ENCODE results near the gene PRSS53. TPM values are rescaled to one million over a fixed set of nuclear protein-coding genes. Genes with fewer than 3 reads are reported as not detected.

The PRSS53 gene
- total and polyA plus RNA-seq, 2 experiments from 2014 or later: 0.36 to 2.7 TPM

DNA sequence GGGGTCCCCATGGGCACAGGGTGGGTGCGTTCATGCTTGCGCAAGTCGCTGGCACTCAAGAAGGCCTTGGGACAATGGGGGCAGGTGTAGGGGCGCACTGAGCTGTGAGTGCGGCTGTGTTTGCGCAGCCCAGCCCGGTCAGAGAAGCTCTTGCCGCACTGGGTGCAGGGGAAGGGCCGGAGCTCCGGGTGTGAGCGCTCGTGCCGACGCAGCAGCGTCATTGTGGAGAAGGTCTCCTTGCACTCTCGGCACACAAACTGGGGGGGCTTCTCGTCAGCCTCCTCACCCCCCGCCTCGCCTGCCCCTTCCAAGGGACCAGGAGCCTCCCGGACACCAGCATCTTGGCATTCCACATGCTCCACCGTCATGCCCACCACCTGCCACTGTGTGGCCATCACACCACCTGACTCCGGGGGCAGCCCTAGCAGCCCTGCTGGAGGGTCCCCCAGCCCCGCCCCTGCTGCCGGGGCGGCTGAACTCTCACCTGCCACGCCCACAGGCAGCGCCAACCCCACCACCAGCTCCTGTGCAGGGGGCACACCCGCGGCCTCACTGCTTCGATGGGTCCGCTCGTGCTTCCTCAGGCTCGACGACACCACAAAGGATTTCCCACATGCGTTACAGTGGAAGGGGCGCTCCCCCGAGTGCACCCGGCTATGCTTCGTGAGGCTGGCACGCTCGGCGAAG is 27.5 kb downstream of the PRSS53 start:
- H3K36me3 Mint-ChIP-seq (ENCODE audit: low read depth): peaks cover 30% of the 10 kb centered on the region
- peaks cover 3% of the 10 kb centered on the region for H3K27me3 Mint-ChIP-seq (ENCODE audit: insufficient read depth, low read depth, poor library complexity)
- no peak overlapping the region for H3K27ac ChIP-seq (ENCODE audit: low read depth)
- H2AFZ ChIP-seq: no peak overlapping the region
- TF ChIP-seq POLR2AphosphoS5 (IDR thresholded peaks at IDR 0.05; ENCODE audit: low read depth): no peak
- TF ChIP-seq, protein P1, sequence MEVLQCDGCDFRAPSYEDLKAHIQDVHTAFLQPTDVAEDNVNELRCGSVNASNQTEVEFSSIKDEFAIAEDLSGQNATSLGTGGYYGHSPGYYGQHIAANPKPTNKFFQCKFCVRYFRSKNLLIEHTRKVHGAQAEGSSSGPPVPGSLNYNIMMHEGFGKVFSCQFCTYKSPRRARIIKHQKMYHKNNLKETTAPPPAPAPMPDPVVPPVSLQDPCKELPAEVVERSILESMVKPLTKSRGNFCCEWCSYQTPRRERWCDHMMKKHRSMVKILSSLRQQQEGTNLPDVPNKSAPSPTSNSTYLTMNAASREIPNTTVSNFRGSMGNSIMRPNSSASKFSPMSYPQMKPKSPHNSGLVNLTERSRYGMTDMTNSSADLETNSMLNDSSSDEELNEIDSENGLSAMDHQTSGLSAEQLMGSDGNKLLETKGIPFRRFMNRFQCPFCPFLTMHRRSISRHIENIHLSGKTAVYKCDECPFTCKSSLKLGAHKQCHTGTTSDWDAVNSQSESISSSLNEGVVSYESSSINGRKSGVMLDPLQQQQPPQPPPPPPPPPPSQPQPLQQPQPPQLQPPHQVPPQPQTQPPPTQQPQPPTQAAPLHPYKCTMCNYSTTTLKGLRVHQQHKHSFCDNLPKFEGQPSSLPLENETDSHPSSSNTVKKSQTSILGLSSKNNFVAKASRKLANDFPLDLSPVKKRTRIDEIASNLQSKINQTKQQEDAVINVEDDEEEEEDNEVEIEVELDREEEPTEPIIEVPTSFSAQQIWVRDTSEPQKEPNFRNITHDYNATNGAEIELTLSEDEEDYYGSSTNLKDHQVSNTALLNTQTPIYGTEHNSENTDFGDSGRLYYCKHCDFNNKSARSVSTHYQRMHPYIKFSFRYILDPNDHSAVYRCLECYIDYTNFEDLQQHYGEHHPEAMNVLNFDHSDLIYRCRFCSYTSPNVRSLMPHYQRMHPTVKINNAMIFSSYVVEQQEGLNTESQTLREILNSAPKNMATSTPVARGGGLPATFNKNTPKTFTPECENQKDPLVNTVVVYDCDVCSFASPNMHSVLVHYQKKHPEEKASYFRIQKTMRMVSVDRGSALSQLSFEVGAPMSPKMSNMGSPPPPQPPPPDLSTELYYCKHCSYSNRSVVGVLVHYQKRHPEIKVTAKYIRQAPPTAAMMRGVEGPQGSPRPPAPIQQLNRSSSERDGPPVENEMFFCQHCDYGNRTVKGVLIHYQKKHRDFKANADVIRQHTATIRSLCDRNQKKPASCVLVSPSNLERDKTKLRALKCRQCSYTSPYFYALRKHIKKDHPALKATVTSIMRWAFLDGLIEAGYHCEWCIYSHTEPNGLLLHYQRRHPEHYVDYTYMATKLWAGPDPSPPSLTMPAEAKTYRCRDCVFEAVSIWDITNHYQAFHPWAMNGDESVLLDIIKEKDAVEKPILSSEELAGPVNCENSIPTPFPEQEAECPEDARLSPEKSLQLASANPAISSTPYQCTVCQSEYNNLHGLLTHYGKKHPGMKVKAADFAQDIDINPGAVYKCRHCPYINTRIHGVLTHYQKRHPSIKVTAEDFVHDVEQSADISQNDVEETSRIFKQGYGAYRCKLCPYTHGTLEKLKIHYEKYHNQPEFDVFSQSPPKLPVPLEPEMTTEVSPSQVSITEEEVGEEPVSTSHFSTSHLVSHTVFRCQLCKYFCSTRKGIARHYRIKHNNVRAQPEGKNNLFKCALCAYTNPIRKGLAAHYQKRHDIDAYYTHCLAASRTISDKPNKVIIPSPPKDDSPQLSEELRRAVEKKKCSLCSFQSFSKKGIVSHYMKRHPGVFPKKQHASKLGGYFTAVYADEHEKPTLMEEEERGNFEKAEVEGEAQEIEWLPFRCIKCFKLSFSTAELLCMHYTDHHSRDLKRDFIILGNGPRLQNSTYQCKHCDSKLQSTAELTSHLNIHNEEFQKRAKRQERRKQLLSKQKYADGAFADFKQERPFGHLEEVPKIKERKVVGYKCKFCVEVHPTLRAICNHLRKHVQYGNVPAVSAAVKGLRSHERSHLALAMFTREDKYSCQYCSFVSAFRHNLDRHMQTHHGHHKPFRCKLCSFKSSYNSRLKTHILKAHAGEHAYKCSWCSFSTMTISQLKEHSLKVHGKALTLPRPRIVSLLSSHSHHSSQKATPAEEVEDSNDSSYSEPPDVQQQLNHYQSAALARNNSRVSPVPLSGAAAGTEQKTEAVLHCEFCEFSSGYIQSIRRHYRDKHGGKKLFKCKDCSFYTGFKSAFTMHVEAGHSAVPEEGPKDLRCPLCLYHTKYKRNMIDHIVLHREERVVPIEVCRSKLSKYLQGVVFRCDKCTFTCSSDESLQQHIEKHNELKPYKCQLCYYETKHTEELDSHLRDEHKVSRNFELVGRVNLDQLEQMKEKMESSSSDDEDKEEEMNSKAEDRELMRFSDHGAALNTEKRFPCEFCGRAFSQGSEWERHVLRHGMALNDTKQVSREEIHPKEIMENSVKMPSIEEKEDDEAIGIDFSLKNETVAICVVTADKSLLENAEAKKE (CRISPR knock-in tag; IDR thresholded peaks at IDR 0.05): no peak
- no peak for TF ChIP-seq JUNB (IDR thresholded peaks at IDR 0.05; ENCODE audit: unreplicated experiment)
- no peak for TF ChIP-seq EZH2phosphoT487 (IDR thresholded peaks at IDR 0.05; ENCODE audit: unreplicated experiment)
- TF ChIP-seq ZNF331 (CRISPR knock-in tag; IDR thresholded peaks at IDR 0.05; ENCODE audit: low read depth): no peak
- TF ChIP-seq, protein P2, sequence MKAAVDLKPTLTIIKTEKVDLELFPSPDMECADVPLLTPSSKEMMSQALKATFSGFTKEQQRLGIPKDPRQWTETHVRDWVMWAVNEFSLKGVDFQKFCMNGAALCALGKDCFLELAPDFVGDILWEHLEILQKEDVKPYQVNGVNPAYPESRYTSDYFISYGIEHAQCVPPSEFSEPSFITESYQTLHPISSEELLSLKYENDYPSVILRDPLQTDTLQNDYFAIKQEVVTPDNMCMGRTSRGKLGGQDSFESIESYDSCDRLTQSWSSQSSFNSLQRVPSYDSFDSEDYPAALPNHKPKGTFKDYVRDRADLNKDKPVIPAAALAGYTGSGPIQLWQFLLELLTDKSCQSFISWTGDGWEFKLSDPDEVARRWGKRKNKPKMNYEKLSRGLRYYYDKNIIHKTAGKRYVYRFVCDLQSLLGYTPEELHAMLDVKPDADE (IDR thresholded peaks at IDR 0.05): no peak
- TF ChIP-seq NANOG (IDR thresholded peaks at IDR 0.05; ENCODE audit: borderline replicate concordance): no peak
- TF ChIP-seq, protein P3, sequence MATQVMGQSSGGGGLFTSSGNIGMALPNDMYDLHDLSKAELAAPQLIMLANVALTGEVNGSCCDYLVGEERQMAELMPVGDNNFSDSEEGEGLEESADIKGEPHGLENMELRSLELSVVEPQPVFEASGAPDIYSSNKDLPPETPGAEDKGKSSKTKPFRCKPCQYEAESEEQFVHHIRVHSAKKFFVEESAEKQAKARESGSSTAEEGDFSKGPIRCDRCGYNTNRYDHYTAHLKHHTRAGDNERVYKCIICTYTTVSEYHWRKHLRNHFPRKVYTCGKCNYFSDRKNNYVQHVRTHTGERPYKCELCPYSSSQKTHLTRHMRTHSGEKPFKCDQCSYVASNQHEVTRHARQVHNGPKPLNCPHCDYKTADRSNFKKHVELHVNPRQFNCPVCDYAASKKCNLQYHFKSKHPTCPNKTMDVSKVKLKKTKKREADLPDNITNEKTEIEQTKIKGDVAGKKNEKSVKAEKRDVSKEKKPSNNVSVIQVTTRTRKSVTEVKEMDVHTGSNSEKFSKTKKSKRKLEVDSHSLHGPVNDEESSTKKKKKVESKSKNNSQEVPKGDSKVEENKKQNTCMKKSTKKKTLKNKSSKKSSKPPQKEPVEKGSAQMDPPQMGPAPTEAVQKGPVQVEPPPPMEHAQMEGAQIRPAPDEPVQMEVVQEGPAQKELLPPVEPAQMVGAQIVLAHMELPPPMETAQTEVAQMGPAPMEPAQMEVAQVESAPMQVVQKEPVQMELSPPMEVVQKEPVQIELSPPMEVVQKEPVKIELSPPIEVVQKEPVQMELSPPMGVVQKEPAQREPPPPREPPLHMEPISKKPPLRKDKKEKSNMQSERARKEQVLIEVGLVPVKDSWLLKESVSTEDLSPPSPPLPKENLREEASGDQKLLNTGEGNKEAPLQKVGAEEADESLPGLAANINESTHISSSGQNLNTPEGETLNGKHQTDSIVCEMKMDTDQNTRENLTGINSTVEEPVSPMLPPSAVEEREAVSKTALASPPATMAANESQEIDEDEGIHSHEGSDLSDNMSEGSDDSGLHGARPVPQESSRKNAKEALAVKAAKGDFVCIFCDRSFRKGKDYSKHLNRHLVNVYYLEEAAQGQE (IDR thresholded peaks at IDR 0.05; ENCODE audit: unreplicated experiment): no peak
- no peak for TF ChIP-seq EZH2 (IDR thresholded peaks at IDR 0.05; ENCODE audit: low read depth, unreplicated experiment)
- TF ChIP-seq CREB1 (CRISPR knock-in tag; IDR thresholded peaks at IDR 0.05; ENCODE audit: low read depth): no peak
- TF ChIP-seq, protein P4, sequence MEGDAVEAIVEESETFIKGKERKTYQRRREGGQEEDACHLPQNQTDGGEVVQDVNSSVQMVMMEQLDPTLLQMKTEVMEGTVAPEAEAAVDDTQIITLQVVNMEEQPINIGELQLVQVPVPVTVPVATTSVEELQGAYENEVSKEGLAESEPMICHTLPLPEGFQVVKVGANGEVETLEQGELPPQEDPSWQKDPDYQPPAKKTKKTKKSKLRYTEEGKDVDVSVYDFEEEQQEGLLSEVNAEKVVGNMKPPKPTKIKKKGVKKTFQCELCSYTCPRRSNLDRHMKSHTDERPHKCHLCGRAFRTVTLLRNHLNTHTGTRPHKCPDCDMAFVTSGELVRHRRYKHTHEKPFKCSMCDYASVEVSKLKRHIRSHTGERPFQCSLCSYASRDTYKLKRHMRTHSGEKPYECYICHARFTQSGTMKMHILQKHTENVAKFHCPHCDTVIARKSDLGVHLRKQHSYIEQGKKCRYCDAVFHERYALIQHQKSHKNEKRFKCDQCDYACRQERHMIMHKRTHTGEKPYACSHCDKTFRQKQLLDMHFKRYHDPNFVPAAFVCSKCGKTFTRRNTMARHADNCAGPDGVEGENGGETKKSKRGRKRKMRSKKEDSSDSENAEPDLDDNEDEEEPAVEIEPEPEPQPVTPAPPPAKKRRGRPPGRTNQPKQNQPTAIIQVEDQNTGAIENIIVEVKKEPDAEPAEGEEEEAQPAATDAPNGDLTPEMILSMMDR (conservative IDR thresholded peaks at IDR 0.05; ENCODE audit: low read depth in 2 of 2): no peak
- TF ChIP-seq ZNF114 (CRISPR knock-in tag; IDR thresholded peaks at IDR 0.05): no peak
- no peak for TF ChIP-seq STAT1 (IDR thresholded peaks at IDR 0.05; ENCODE audit: unreplicated experiment)
- no peaks in the 10 kb centered on the region for H3K9me3 Mint-ChIP-seq
- H3K4me1 Mint-ChIP-seq: no peaks in the 10 kb centered on the region; the same call in 2 of the 3 replicates
- H4K20me1 ChIP-seq (replicated peaks; ENCODE audit: insufficient read depth): peaks cover 7% of the 10 kb centered on the region
- H3K4me1 ChIP-seq (ENCODE audit: insufficient read depth): no peaks in the 10 kb centered on the region
- H3K79me2 ChIP-seq (replicated peaks; ENCODE audit: insufficient read depth): peaks cover 2% of the 10 kb centered on the region; the same call in 1 of the 2 replicates
- no peak overlapping the region for H3K4me2 ChIP-seq
- H3K36me3 ChIP-seq (ENCODE audit: insufficient read depth): no peaks in the 10 kb centered on the region
- DNase-seq (ENCODE audit: low spot score) (no peak), ATAC-seq (no peak)
- no peaks in the 10 kb centered on the region for H3K9me2 ChIP-seq (ENCODE audit: insufficient read depth)
- H3K4me3 Mint-ChIP-seq: no peak overlapping the region
- no peaks in the 10 kb centered on the region for H3K27me3 ChIP-seq (ENCODE audit: insufficient read depth)
- H3F3A ChIP-seq (replicated peaks; ENCODE audit: low read depth): no peaks in the 10 kb centered on the region
- H3K27ac Mint-ChIP-seq: no peak overlapping the region
- no peak overlapping the region for H3K4me3 ChIP-seq
